Ovary (tissue), 3 donors: Measurements from ENCODE around the gene SIRT6.

Experiments
- EP300 ChIP-seq: sonication (generic); formaldehyde crosslinking; IDR thresholded peaks from one replicate; pipeline ENCODE4 v1.6.1; 2017; ENCODE audit warnings: antibody characterized with exemption
- POLR2A ChIP-seq: fragments of 450-650 bp; IDR thresholded peaks from one replicate; pipeline ENCODE4 v1.6.1; 2017; ENCODE audit warnings: antibody characterized with exemption, mild to moderate bottlenecking, moderate library complexity
- TF ChIP-seq, protein P1 (sequence below), 3 donors: fragments of 450-650 bp in 2 of 3; fragments of 200-600 bp in 1 of 3; IDR thresholded peaks; one replicate each; pipeline versions ENCODE4 v1.5.1 to v1.8.0; 2016 to 2022; ENCODE audit warnings: antibody characterized with exemption in 3 of 3, mild to moderate bottlenecking in 1 of 3
- donor health status: DM: no; HTN: no; CAD: no.

GRCh38 chr19:4213116-4213515, 30.8 kb upstream of the SIRT6 start:
- TF ChIP-seq EP300 (no peak), POLR2A (no peak)
- TF ChIP-seq, protein P1, sequence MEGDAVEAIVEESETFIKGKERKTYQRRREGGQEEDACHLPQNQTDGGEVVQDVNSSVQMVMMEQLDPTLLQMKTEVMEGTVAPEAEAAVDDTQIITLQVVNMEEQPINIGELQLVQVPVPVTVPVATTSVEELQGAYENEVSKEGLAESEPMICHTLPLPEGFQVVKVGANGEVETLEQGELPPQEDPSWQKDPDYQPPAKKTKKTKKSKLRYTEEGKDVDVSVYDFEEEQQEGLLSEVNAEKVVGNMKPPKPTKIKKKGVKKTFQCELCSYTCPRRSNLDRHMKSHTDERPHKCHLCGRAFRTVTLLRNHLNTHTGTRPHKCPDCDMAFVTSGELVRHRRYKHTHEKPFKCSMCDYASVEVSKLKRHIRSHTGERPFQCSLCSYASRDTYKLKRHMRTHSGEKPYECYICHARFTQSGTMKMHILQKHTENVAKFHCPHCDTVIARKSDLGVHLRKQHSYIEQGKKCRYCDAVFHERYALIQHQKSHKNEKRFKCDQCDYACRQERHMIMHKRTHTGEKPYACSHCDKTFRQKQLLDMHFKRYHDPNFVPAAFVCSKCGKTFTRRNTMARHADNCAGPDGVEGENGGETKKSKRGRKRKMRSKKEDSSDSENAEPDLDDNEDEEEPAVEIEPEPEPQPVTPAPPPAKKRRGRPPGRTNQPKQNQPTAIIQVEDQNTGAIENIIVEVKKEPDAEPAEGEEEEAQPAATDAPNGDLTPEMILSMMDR (IDR thresholded peaks at IDR 0.05): no peak
